H9 (cell line): ENCODE measurements around the gene ECE2. TPM values are rescaled to one million over a fixed set of nuclear protein-coding genes. Genes with fewer than 3 reads are reported as not detected.

Experiments
- DNase-seq: peaks from one replicate; pipeline ENCODE4 v3.0.0-alpha.2; 2017
- H2AFZ ChIP-seq: one replicate; pipeline ENCODE4 v1.6.1; 2013; ENCODE audit warnings: mild to moderate bottlenecking, low read length, control low read depth, moderate library complexity
- H2AK5ac ChIP-seq: 2 replicates; pipeline ENCODE4 v1.6.1; 2013; ENCODE audit warnings: low read length, control low read depth, mixed read lengths; ENCODE audit not compliant: insufficient read length
- H2BK120ac ChIP-seq: one replicate; pipeline ENCODE4 v1.6.1; 2013; ENCODE audit warnings: low read depth, mild to moderate bottlenecking, low read length, control low read depth, inconsistent platforms; ENCODE audit not compliant: poor library complexity, severe bottlenecking
- H2BK12ac ChIP-seq: 2 replicates; pipeline ENCODE4 v1.6.1; 2013; ENCODE audit warnings: low read length, control low read depth, mixed read lengths, low read depth; ENCODE audit not compliant: insufficient read length
- H2BK15ac ChIP-seq: 2 replicates; pipeline ENCODE4 v1.6.1; 2013; ENCODE audit warnings: low read depth, low read length, control low read depth
- H2BK20ac ChIP-seq: one replicate; pipeline ENCODE4 v1.6.1; 2013; ENCODE audit warnings: low read depth, mild to moderate bottlenecking, low read length, control low read depth, inconsistent platforms; ENCODE audit not compliant: poor library complexity, severe bottlenecking
- H2BK5ac ChIP-seq: 2 replicates; pipeline ENCODE4 v1.6.1; 2013; ENCODE audit warnings: low read length, control low read depth, mixed read lengths; ENCODE audit not compliant: insufficient read length
- H3K14ac ChIP-seq: 2 replicates; pipeline ENCODE4 v1.6.1; 2013; ENCODE audit warnings: low read length, control low read depth; ENCODE audit not compliant: insufficient read depth
- H3K18ac ChIP-seq: 2 replicates; pipeline ENCODE4 v1.6.1; 2013; ENCODE audit warnings: low read depth, mild to moderate bottlenecking, mixed read lengths, low read length, control low read depth; ENCODE audit not compliant: insufficient read length
- H3K23ac ChIP-seq: 2 replicates; pipeline ENCODE4 v1.6.1; 2013; ENCODE audit warnings: low read length, control low read depth, mixed read lengths, low read depth; ENCODE audit not compliant: insufficient read length
- H3K23me2 ChIP-seq: 2 replicates; pipeline ENCODE4 v1.6.1; 2013; ENCODE audit warnings: low read depth, mild to moderate bottlenecking, mixed read lengths, low read length, control low read depth; ENCODE audit not compliant: insufficient read length, poor library complexity, severe bottlenecking
- H3K27ac ChIP-seq: 2 replicates; pipeline ENCODE4 v1.5.1; 2013; ENCODE audit warnings: low read length, control low read depth, mixed read lengths, low read depth; ENCODE audit not compliant: insufficient read length
- H3K27me3 ChIP-seq: 2 replicates; pipeline ENCODE4 v1.6.1; 2013; ENCODE audit warnings: low read length, control low read depth, inconsistent platforms; ENCODE audit not compliant: insufficient read depth
- H3K4ac ChIP-seq: 2 replicates; pipeline ENCODE4 v1.6.1; 2013; ENCODE audit warnings: low read depth, mild to moderate bottlenecking, control low read depth, inconsistent platforms, low read length, moderate library complexity
- H3K4me1 ChIP-seq: 2 replicates; pipeline ENCODE4 v1.6.1; 2013; ENCODE audit warnings: low read length, control low read depth, inconsistent platforms; ENCODE audit not compliant: insufficient read depth
- H3K4me2 ChIP-seq: 2 replicates; pipeline ENCODE4 v1.6.1; 2013; ENCODE audit warnings: low read length, control low read depth, mixed read lengths; ENCODE audit not compliant: insufficient read length, insufficient read depth
- H3K56ac ChIP-seq: 2 replicates; pipeline ENCODE4 v1.6.1; 2013; ENCODE audit warnings: low read depth, mild to moderate bottlenecking, mixed read lengths, low read length, control low read depth; ENCODE audit not compliant: insufficient read length
- H3K79me1 ChIP-seq: 2 replicates; pipeline ENCODE4 v1.6.1; 2013; ENCODE audit warnings: low read depth, mild to moderate bottlenecking, moderate library complexity, low read length, control low read depth, inconsistent platforms; ENCODE audit not compliant: insufficient read depth, poor library complexity, severe bottlenecking
- H3K79me2 ChIP-seq: 2 replicates; pipeline ENCODE4 v1.6.1; 2013; ENCODE audit warnings: low read length, control low read depth, inconsistent platforms; ENCODE audit not compliant: insufficient read depth
- H3K9ac ChIP-seq: 2 replicates; pipeline ENCODE4 v1.6.1; 2013; ENCODE audit warnings: low read length, control low read depth, mixed read lengths; ENCODE audit not compliant: insufficient read length; ENCODE audit errors: extremely low read depth
- H3K9me3 ChIP-seq: one replicate; pipeline ENCODE4 v1.6.1; 2013; ENCODE audit warnings: low read depth, low read length, inconsistent platforms; ENCODE audit not compliant: control insufficient read depth
- H3T11ph ChIP-seq: one replicate; pipeline ENCODE4 v1.6.1; 2013; ENCODE audit warnings: mild to moderate bottlenecking, low read length, control low read depth, inconsistent platforms
- H4K20me1 ChIP-seq: one replicate; pipeline ENCODE4 v1.6.1; 2013; ENCODE audit not compliant: control insufficient read depth, insufficient read length, insufficient read depth
- H4K5ac ChIP-seq: 2 replicates; pipeline ENCODE4 v1.6.1; 2013; ENCODE audit warnings: low read depth, mild to moderate bottlenecking, mixed read lengths, low read length, control low read depth; ENCODE audit not compliant: insufficient read length
- H4K8ac ChIP-seq: replicated peaks from 2 replicates; pipeline ENCODE4 v1.6.1; 2013; ENCODE audit warnings: low read length, control low read depth, mixed read lengths, low read depth; ENCODE audit not compliant: insufficient read length
- H4K91ac ChIP-seq: 2 replicates; pipeline ENCODE4 v1.6.1; 2013; ENCODE audit warnings: low read depth, mild to moderate bottlenecking, moderate library complexity, mixed read lengths, low read length, control low read depth; ENCODE audit not compliant: insufficient read length
- H3K27ac Mint-ChIP-seq, 3 experiments: 2 replicates in 2 of 3; 3 replicates in 1 of 3; pipeline ENCODE4 v1.8.0; 2020 to 2021; ENCODE audit warnings: mixed read lengths in 3 of 3, mild to moderate bottlenecking in 1 of 3, moderate library complexity in 1 of 3
- H3K27me3 Mint-ChIP-seq: 2 replicates; pipeline ENCODE4 v1.8.0; 2021; ENCODE audit warnings: low read depth, mild to moderate bottlenecking, moderate library complexity, mixed read lengths
- H3K36me3 Mint-ChIP-seq, 3 experiments: 2 replicates in 2 of 3; 3 replicates in 1 of 3; pipeline ENCODE4 v1.8.0; 2020 to 2021; ENCODE audit warnings: low read depth in 3 of 3, mixed read lengths in 3 of 3; ENCODE audit not compliant: insufficient read depth in 1 of 3
- H3K4me1 Mint-ChIP-seq, 2 experiments: 2 replicates each; pipeline ENCODE4 v1.8.0; 2020; ENCODE audit warnings: mixed read lengths in 2 of 2
- H3K4me3 Mint-ChIP-seq, 2 experiments: 2 replicates in 1 of 2; 3 replicates in 1 of 2; pipeline ENCODE4 v1.8.0; 2020 to 2021; ENCODE audit warnings: mild to moderate bottlenecking in 2 of 2, mixed read lengths in 2 of 2, moderate library complexity in 1 of 2
- H3K9me3 Mint-ChIP-seq, 2 experiments: 2 replicates in 1 of 2; 3 replicates in 1 of 2; pipeline ENCODE4 v1.8.0; 2020; ENCODE audit warnings: mild to moderate bottlenecking in 2 of 2, mixed read lengths in 2 of 2, moderate library complexity in 1 of 2
- CTCF ChIP-seq: fragments of 200-600 bp; sonication (generic); conservative IDR thresholded peaks from 3 replicates; pipeline ENCODE4 v1.8.0; 2021; ENCODE audit warnings: antibody characterized with exemption, mild to moderate bottlenecking
- WGBS: extraction: QIAGEN DNeasy Blood & Tissue Kit; methylation state at CpG from one replicate; pipeline ENCODE4 v1.1.7; 2013; ENCODE audit warnings: missing lambda C conversion rate, low lambda C conversion rate, mixed read lengths; ENCODE audit not compliant: insufficient read length; ENCODE audit errors: extremely low coverage; 5-methylcytosine and 5-hydroxymethylcytosine counted together
- total RNA-seq: library from RNA; stranded (reverse); gene quantifications from 2 replicates; pipeline ENCODE4 v1.2.1, GENCODE V29; 2021

ECE2 gene
- total RNA-seq, 1 experiment from 2014 or later: not detected

GRCh38 chr3:184231671-184232070 lies 44.2 kb upstream of the ECE2 start:
- H3K23me2 ChIP-seq: peaks cover 15% of the 10 kb centered on the region
- H2BK15ac ChIP-seq: no peak overlapping the region
- H3K9me3 ChIP-seq: no peaks in the 10 kb centered on the region
- H2BK120ac ChIP-seq: no peak overlapping the region
- peaks cover 37% of the 10 kb centered on the region for H3K27me3 ChIP-seq
- no peak overlapping the region for H2AK5ac ChIP-seq
- H3K4me3 Mint-ChIP-seq: peak overlapping the region in 1 of 2 experiments; percentile 83; a peak in 1 of 5 replicates
- H3K9me3 Mint-ChIP-seq: no peaks in the 10 kb centered on the region
- no peak overlapping the region for H3K14ac ChIP-seq
- H3T11ph ChIP-seq: no peak overlapping the region
- H4K20me1 ChIP-seq: no peaks in the 10 kb centered on the region
- H2BK20ac ChIP-seq: no peak overlapping the region
- H3K56ac ChIP-seq: no peak overlapping the region
- H3K4me1 Mint-ChIP-seq: peaks cover 2 to 10% of the 10 kb centered on the region in 2 experiments
- no peak overlapping the region for H2BK5ac ChIP-seq
- H3K23ac ChIP-seq: no peak overlapping the region
- no CpG with 5 or more reads among the region's 3 CpGs for WGBS
- H3K4me2 ChIP-seq: no peak overlapping the region
- no peak overlapping the region for H4K5ac ChIP-seq
- no peak overlapping the region for H4K8ac ChIP-seq
- no peak overlapping the region for H3K4ac ChIP-seq
- H2AFZ ChIP-seq: no peak overlapping the region
- H3K36me3 Mint-ChIP-seq: no peaks in the 10 kb centered on the region
- no peaks in the 10 kb centered on the region for H3K4me1 ChIP-seq
- no peaks in the 10 kb centered on the region for H3K79me1 ChIP-seq
- no peak for DNase-seq
- no peaks in the 10 kb centered on the region for H3K79me2 ChIP-seq
- no peak overlapping the region for H2BK12ac ChIP-seq
- H3K18ac ChIP-seq: no peak overlapping the region
- H3K9ac ChIP-seq: no peak overlapping the region
- H3K27ac ChIP-seq: no peak overlapping the region
- H3K27me3 Mint-ChIP-seq: peaks cover 60% of the 10 kb centered on the region
- H4K91ac ChIP-seq: no peak overlapping the region
- H3K27ac Mint-ChIP-seq: no peak overlapping the region; a peak in 1 of 7 replicates
- TF ChIP-seq CTCF: no peak
